Superior temporal gyrus (tissue), 1 donor: Measurements from ENCODE around the gene PRR33.
"Not testable (repeated sequence)": the region's sequence is repeated elsewhere in the genome, so short reads cannot be mapped to it uniquely, and the experiment has no call there.

Experiments used
- DNase-seq: peaks from one replicate; pipeline ENCODE4 v3.0.0-alpha.2; 2016; ENCODE audit errors: extremely low spot score

PRR33 gene

GRCh38 chr11:1875851-1876301, 15.8 kb downstream of the PRR33 start:
- DNase-seq: not testable (repeated sequence)

DNA sequence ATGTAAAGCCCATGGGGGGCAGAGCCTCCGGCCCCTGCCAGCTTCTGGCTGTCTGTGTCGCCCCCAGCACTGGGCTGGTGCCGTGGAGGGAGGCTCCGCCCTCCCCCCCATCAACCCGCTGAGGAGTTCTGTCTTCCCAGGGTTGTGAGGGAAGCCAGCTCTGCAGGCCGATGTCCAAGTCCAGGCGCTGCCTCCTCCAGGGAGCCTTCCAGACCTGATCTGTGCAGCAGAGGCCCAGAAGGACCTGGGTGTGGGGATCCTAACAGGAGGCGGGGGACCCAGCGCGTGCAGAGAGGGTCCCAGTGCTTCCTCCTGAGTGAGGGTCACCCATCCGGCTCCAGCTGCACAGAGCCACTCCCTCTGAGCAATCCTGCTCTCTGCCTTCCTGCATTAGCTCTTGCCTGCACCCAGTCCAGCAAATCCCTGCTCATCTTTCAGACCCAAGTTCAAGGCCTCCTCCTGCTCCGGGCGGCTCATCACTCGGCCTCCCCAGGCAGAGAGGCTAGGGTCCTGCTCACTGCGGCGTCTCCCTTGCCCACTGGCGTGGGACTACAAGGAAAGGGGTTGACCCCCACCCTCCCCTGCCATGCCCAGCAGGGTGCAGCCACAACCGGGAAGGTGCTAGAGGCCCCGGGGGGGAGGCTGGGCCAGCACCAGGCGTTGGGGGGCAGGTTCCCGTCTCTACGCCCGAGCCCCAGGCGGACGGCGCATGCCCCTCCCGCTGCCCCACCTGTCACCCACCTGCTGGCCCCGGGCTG, 16.4 kb downstream of the PRR33 start:
- DNase-seq: no peak

GRCh38 chr11:1874441-1875092, 17.1 kb downstream of the PRR33 start:
- DNase-seq: not testable (repeated sequence)

DNA sequence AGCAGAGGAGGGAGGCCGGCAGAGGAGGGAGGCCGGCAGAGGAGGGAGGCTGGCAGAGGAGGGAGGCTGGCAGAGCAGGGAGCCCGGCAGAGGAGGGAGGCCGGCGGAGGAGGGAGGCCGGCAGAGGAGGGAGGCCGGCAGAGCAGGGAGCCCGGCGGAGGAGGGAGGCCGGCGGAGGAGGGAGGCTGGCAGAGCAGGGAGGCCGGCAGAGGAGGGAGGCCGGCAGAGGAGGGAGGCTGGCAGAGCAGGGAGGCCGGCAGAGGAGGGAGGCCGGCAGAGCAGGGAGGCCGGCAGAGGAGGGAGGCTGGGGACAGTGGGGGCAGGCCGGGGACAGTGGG, 17.9 kb downstream of the PRR33 start:
- DNase-seq: not testable (repeated sequence)

DNA sequence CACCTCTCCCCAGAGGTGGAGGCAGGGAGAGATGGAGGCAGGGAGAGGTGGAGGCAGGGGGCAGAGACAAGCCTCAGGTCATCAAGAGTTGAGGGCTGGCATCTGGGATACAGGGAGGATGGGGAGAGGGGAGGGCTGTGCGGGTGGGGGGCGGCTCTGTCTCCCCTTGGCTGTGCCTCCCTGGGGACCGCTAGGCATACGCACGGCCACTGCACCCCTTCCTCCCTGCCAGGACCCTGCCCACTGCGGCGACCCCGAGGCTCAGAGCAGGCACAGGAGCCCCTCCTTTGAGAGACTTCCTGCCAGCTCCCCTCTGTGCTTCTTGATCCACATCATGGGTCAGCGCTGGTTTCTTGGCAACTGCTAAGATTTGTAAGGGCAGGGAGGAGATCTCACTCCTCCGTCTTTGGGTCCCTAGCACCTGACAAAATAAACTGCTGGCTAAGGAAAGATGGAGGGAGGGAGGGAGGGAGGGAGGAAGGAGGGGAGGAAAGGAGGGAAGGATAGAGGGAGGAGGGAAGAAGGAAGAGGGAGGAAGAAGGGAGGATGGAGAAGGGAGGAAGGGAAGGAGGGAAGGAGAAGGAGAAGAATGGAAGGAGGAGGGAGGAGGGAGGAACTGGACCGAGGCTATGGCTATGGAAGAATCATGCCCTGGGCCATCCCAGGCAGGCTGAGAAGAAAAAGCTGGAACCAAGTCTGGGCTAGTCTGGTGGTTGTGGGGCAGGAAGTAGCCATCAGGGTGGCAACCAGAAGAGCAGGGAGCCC, 18.5 kb downstream of the PRR33 start:
- DNase-seq: no peak

DNA sequence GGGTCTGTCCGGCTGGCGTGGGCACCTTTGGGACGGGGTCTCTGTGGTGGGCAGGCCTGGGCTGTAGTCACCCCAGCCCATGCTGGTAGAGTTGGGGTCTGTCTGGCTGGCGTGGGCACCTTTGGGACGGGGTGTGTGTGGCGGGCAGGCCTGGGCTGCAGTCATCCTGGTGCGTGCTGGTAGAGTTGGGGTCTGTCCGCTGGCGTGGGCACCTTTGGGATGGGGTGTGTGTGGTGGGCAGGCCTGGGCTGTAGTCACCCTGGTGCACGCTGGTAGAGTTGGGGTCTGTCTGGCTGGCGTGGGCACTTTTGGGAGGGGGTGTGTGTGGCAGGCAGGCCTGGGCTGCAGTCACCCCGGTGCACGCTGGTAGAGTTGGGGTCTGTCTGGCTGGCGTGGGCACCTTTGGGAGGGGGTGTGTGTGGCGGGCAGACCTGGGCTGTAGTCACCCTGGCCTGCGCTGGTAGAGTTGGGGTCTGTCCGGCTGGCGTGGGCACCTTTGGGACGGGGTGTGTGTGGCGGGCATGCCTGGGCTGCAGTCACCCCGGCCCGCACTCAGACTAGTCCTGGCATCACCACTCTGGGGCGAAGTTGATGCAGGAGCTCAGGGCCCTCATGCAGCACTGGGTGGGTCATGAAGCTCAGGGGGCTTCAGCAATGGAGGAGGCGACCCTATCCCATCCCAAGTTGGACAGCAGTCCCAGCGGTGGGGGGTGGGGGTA, 19.3 kb downstream of the PRR33 start:
- DNase-seq: no peak

DNA sequence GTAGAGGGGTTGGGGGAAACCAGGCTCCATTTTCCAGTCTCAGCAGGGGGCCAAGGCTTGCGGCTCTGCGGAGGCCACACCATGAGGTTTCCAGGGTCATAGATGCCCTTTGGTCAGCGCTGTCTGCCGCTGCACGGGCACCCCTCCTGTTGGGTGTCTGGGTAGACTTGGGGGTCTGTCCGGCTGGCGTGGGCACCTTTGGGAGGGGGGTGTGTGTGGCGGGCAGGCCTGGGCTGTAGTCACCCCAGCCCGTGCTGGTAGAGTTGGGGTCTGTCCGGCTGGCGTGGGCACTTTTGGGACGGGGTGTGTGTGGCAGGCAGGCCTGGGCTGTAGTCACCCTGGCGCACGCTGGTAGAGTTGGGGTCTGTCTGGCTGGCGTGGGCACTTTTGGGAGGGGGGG, 20.2 kb downstream of the PRR33 start:
- no peak for DNase-seq

- peak; percentile 19 for DNase-seq
Measured at GRCh38 chr11:1870721-1871466, 20.8 kb downstream of the PRR33 start.

DNA sequence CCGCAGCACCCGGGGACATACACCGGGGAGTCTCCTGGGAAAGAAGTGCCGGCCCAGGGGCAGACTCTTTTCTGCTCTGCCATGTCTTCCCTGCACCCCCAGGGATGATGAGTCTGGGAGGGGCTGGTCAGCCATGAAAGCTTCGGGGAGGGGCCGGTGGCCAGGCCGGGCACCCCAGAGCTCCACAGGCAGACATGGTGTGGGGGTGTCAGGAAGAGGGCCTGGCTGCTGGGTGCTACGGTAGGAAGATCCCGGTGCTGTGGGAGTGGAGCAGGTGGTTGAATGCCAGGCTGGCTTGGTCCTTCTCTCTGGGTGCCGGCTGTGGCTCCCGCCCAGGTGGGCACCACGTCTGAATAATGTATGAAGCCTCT, 21.4 kb downstream of the PRR33 start:
- no peak for DNase-seq

GRCh38 chr11:1869427-1870325, 22.0 kb downstream of the PRR33 start:
- no peak for DNase-seq

DNA sequence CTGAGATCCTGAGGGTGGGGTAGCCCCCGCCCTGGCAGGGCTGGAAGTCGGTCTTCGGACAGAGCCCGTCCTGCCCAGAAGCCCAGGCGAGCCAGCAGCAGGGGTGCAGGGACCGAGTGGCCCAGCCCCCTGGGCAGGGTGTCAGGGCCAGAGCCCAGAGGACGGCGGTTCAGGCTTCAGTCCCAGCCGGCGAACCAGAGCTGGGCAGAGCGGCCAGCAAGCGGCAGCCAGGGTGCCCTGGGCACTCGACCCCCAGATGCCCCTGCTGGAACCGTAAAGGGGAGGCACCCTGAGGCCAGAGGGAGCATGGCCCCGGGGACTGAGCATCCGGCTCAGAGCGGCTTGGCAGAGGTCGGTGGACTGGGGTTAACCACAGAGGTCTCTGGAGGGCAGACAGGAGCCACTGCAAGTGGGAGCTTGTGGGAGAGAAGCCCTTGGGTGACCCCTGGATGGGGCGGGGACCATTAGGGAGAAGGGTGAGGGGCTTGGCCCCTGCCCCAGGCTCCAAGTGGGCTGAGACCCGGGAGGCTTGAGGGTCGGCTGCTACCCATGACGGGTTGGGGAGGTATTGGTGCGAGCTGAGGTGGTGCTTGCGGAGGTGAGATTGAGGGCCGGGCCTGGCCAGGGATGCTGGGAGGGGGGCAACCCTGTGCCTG, 22.9 kb downstream of the PRR33 start:
- no peak for DNase-seq

- no peak for DNase-seq
Measured at GRCh38 chr11:1868056-1868635, 23.5 kb downstream of the PRR33 start.

DNA sequence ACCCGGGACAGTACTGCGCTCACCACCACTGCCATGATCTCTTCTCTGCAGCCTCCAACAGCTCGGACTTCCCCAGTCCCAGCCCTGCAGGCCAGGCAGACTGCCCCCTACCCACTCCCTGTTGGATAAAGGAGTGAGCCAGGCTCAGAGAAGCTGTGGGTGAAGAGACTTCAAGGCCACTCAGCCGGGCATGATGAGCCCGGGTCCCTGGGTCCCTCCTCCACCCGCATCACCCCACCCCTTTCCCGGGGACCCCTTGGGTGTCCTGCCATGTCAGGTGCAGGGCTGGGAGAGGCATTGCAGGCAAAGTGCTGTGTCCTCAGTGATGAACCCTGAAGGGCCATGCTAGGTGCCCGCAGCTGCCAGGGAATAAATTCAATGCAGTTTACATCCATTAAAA, 24.3 kb downstream of the PRR33 start:
- no peak for DNase-seq

GRCh38 chr11:1866776-1867175, 24.9 kb downstream of the PRR33 start:
- DNase-seq: no peak

DNA sequence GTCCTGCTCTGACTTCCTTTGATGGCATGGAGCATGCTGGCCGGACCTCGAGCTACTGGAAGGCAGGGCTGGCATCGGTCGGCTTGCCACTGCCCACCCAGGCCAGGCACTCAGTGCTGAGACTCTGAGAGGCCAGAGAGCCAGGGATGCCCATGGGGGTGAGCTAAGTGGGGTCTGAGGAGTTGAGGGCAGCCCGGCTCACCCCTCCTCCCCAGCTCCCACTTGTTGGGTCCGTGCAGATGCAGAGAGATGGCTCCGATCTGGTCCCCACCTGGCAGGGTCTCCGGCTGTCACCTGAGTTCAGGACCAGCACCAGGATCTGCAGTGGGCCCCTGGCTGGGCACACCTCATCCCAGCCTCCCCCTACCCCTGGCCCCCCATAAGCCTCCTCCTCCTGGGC, 25.5 kb downstream of the PRR33 start:
- DNase-seq: no peak

DNA sequence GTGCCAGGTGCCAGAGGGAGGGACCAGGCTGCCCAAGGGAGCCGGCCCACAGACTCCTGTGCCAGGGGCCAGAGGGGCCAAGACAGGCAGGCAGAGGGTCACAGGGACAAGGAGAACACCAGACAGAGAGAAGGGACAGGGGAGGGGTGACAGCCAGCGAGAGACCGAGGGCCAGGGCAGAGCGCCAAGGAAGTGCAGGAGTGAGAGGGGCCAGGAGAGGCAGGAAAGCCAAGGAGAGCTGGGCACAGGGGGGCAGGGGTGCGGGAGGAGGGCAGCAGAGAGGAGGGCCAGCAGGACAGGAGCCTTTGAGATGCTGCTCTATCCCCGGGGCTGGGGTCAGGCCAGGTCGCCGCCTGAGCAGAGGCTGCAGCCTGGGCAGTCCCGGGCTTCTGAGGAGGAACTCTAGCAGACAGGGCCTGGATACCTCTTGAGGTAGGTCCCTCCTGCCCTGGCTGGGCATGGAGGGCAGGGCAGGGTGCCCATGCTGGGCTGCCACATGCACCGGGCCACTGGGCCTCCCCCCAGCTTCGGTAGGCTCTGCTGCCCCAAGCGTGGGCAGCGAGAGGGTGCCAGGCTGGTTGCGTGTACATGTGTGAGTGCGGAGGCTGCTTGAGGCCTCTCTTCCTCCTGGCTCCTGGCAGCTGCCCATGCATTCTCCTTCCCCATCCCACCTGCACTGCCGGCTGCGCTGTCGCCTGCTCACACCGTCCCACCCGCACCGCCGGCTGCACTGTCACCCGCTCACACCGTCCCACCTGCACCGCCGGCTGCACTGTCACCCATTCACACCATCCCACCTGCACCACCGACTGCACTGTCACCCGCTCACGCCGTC, 26.6 kb downstream of the PRR33 start:
- no peak for DNase-seq

- DNase-seq: no peak
Measured at GRCh38 chr11:1864231-1864630, 27.5 kb downstream of the PRR33 start.

DNA sequence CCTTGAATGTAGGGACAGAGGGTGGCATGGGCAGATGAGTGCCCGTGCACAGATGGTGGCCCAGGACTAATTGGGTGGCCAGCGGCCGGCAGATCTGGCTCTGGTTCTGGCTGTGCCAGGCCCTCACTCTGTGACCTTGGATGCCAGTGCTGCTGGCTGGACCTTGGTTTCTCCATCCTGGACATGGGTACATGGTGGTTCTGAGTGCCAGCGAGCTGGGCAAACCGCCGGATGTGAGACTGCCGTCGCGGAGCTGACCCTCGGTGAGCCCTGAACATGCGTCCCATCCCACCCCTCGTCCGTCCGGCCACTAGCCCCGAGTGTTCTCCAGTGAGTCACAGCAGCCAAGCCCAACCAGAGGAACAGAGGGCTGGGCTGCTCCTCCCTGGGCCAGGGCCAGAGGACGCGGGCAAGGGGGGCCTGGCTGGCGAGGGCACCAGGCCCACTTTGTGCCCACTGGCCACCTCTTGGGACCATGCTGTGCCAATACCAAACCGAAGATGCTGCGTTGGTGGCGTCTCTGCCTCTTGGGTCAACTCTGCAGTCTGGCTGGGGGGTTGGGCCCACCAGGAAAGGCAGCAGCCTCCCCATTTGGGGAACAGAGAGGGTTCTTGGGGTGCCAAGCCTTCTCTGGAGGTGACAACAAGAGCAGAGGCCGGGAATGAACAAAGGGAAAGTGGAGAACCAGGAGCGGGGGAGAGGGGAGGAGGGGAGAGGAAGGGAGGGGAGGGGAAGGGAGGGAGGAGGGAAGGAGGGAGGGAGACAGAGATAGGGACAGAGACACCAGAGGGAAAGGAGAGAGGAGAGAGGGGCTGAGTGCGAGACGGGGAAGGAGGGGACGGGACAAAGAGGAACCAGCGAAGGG, 28.1 kb downstream of the PRR33 start:
- DNase-seq: peak; percentile 22
